ENCODE measurements around the gene TCF4.

TCF4 gene

DNA sequence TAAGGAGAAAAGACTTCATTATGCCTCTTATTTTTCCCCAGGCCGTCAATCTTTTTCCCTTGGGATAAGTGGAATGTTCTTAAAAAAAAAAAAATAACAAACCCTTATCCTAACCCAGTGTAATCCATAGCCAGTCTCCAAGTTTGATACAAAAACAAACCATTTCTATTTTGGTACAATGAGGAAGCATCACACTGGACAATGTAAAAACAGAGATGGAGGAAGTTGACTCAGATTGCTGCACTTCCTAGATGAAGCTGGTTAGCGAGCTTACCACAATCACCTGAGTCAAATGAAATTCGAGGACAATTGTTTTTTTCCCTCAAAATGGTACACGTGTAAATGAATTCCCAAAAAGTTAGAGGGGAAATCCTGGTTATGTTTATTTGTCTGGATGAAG is 259.7 kb downstream of the TCF4 start:
- Histone ChIP-seq H3K79me2 (ENCODE audit: low read length) (peaks cover 14% of the 10 kb centered on the region; the same call in 1 of the 2 replicates), H3K9me2 (replicated peaks; ENCODE audit: insufficient read depth, low read length) (no peaks in the 10 kb centered on the region), H3F3A (ENCODE audit: insufficient read depth, low read length) (no peaks in the 10 kb centered on the region), H2AFZ (ENCODE audit: low read length) (no peak overlapping the region), H3K4me3 (ENCODE audit: low read length) (no peak overlapping the region), H3K9me3 (replicated peaks; ENCODE audit: insufficient read depth, low read length) (no peaks in the 10 kb centered on the region), H3K4me2 (ENCODE audit: low read depth, low read length) (no peak overlapping the region), H3K36me3 (replicated peaks; ENCODE audit: insufficient read depth, low read length) (no peaks in the 10 kb centered on the region), H4K20me1 (ENCODE audit: insufficient read depth, low read length) (no peaks in the 10 kb centered on the region), H3K27ac (ENCODE audit: low read length) (no peak overlapping the region), H3K9ac (ENCODE audit: low read length) (no peak overlapping the region), H3K4me1 (ENCODE audit: low read length) (peaks cover 13% of the 10 kb centered on the region; the same call in 1 of the 2 replicates), H3K27me3 (replicated peaks; ENCODE audit: insufficient read depth, low read length) (no peaks in the 10 kb centered on the region)
- TF ChIP-seq EZH2phosphoT487 (IDR thresholded peaks at IDR 0.05; ENCODE audit: low read length) (no peak), EZH2 (optimal IDR thresholded peaks at IDR 0.05; ENCODE audit: low read depth, low read length) (no peak)
- TF ChIP-seq, protein P1, sequence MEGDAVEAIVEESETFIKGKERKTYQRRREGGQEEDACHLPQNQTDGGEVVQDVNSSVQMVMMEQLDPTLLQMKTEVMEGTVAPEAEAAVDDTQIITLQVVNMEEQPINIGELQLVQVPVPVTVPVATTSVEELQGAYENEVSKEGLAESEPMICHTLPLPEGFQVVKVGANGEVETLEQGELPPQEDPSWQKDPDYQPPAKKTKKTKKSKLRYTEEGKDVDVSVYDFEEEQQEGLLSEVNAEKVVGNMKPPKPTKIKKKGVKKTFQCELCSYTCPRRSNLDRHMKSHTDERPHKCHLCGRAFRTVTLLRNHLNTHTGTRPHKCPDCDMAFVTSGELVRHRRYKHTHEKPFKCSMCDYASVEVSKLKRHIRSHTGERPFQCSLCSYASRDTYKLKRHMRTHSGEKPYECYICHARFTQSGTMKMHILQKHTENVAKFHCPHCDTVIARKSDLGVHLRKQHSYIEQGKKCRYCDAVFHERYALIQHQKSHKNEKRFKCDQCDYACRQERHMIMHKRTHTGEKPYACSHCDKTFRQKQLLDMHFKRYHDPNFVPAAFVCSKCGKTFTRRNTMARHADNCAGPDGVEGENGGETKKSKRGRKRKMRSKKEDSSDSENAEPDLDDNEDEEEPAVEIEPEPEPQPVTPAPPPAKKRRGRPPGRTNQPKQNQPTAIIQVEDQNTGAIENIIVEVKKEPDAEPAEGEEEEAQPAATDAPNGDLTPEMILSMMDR (IDR thresholded peaks at IDR 0.05; ENCODE audit: low read length): no peak
- no peak for DNase-seq

DNA sequence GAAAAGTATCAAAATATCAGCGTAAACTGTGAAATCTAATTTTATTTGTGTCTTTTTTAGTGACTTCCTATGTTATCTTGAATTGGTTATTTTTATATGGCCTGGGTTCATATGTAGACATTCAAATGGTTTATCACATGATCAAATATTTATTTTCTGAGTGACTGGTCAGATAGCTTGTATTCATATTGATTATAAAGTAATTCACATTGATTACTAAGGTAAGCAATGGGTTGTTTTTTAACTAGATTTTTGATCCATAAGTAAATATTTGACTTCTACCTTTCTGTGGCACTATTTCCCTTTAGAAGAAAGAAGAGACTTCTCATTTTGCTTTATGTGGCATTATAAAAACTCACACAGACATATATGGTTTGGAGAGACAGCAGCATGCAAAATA is 260.5 kb downstream of the TCF4 start:
- TF ChIP-seq EZH2phosphoT487 (IDR thresholded peaks at IDR 0.05; ENCODE audit: low read length) (no peak), EZH2 (optimal IDR thresholded peaks at IDR 0.05; ENCODE audit: low read depth, low read length) (no peak)
- TF ChIP-seq, protein P1 (IDR thresholded peaks at IDR 0.05; ENCODE audit: low read length): no peak

DNA sequence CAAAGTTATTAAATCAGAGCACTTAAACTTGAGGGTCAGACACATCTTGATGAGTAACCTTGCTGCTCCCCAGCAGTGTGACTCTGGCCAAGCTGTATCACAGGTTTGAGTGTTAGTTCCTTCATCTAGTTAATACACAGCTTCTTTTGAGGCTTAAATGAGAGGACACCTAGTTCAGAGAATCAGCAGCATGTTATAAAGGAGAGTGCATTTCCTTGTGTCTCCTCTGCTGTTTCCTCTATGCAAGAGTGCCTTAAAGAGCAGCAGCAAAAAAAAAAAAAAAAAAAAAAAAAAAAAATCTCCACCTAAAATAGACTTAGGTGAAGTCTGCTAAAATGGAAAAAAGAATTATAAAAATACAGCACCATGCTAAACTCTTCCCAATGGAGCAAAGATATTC is 261.9 kb downstream of the TCF4 start:
- no peak for DNase-seq
- peaks cover 19% of the 10 kb centered on the region for H3K79me2 ChIP-seq (ENCODE audit: low read length)
- no peaks in the 10 kb centered on the region for H3K27me3 ChIP-seq (replicated peaks; ENCODE audit: insufficient read depth, low read length)
- H4K20me1 ChIP-seq (ENCODE audit: insufficient read depth, low read length): no peaks in the 10 kb centered on the region
- no peaks in the 10 kb centered on the region for H3K36me3 ChIP-seq (replicated peaks; ENCODE audit: insufficient read depth, low read length)
- H3K9me2 ChIP-seq (replicated peaks; ENCODE audit: insufficient read depth, low read length): no peaks in the 10 kb centered on the region
- H3K4me1 ChIP-seq (ENCODE audit: low read length): peaks cover 13% of the 10 kb centered on the region; the same call in 1 of the 2 replicates
- H3K4me2 ChIP-seq (ENCODE audit: low read depth, low read length): no peak overlapping the region
- H3K4me3 ChIP-seq (ENCODE audit: low read length): no peak overlapping the region
- no peak overlapping the region for H3K9ac ChIP-seq (ENCODE audit: low read length)
- no peaks in the 10 kb centered on the region for H3K9me3 ChIP-seq (replicated peaks; ENCODE audit: insufficient read depth, low read length)
- H3K27ac ChIP-seq (ENCODE audit: low read length): no peak overlapping the region
- peaks cover 21% of the 10 kb centered on the region for H3F3A ChIP-seq (ENCODE audit: insufficient read depth, low read length)
- TF ChIP-seq, protein P1 (IDR thresholded peaks at IDR 0.05; ENCODE audit: low read length): no peak
- TF ChIP-seq EZH2phosphoT487 (IDR thresholded peaks at IDR 0.05; ENCODE audit: low read length): no peak
- no peak for TF ChIP-seq EZH2 (optimal IDR thresholded peaks at IDR 0.05; ENCODE audit: low read depth, low read length)
- H2AFZ ChIP-seq (ENCODE audit: low read length): no peak overlapping the region

More for the DNA sequence above, 260.5 kb downstream of the TCF4 start:
- no peaks in the 10 kb centered on the region for H3K9me2 ChIP-seq (replicated peaks; ENCODE audit: insufficient read depth, low read length)
- peaks cover 8% of the 10 kb centered on the region for H3F3A ChIP-seq (ENCODE audit: insufficient read depth, low read length)
- peaks cover 14% of the 10 kb centered on the region; the same call in 1 of the 2 replicates for H3K79me2 ChIP-seq (ENCODE audit: low read length)
- H3K4me3 ChIP-seq (ENCODE audit: low read length): no peak overlapping the region
- H3K9ac ChIP-seq (ENCODE audit: low read length): no peak overlapping the region
- H3K9me3 ChIP-seq (replicated peaks; ENCODE audit: insufficient read depth, low read length): no peaks in the 10 kb centered on the region
- DNase-seq: no peak
- H3K27me3 ChIP-seq (replicated peaks; ENCODE audit: insufficient read depth, low read length): no peaks in the 10 kb centered on the region
- H3K4me1 ChIP-seq (ENCODE audit: low read length): peaks cover 13% of the 10 kb centered on the region; the same call in 1 of the 2 replicates
- H3K4me2 ChIP-seq (ENCODE audit: low read depth, low read length): no peak overlapping the region
- no peaks in the 10 kb centered on the region for H3K36me3 ChIP-seq (replicated peaks; ENCODE audit: insufficient read depth, low read length)
- H2AFZ ChIP-seq (ENCODE audit: low read length): no peak overlapping the region
- H3K27ac ChIP-seq (ENCODE audit: low read length): no peak overlapping the region
- no peaks in the 10 kb centered on the region for H4K20me1 ChIP-seq (ENCODE audit: insufficient read depth, low read length)
